HG02642 (cell line): ENCODE measurements around the gene PSMD13.

Source experiments
- ATAC-seq: cut with Tn5 transposase; IDR thresholded peaks from one replicate; pipeline ENCODE4 v1.9.1; 2021; ENCODE audit warnings: mild to moderate bottlenecking; ENCODE audit not compliant: unreplicated experiment, poor library complexity

The PSMD13 gene

GRCh38 chr11:269146-269890 lies 32.5 kb downstream of the PSMD13 start:
- peak; percentile 74 for ATAC-seq

GRCh38 chr11:270451-271318 lies 33.9 kb downstream of the PSMD13 start:
- ATAC-seq: no peak

- no peak for ATAC-seq
These were observed 34.5 kb downstream of the PSMD13 start for GRCh38 chr11:271319-271715.

- no peak for ATAC-seq
These were observed 35.6 kb downstream of the PSMD13 start for GRCh38 chr11:272195-272930.

GRCh38 chr11:272931-273198 lies 36.1 kb downstream of the PSMD13 start:
- ATAC-seq: no peak

GRCh38 chr11:276219-276618 lies 39.4 kb downstream of the PSMD13 start:
- no peak for ATAC-seq

- ATAC-seq: no peak
These were observed 41.5 kb downstream of the PSMD13 start, which contains the start of gene NLRP6 for GRCh38 chr11:278001-278951. NLRP6 (plus strand) TSS chr11:278407; CDS start chr11:278570, 163 bp downstream.

GRCh38 chr11:279040-279965 lies 42.5 kb downstream of the PSMD13 start:
- no peak for ATAC-seq

- ATAC-seq: no peak
These were observed 43.4 kb downstream of the PSMD13 start for GRCh38 chr11:279966-280705.

- no peak for ATAC-seq
These were observed 44.1 kb downstream of the PSMD13 start for GRCh38 chr11:280706-281485.

GRCh38 chr11:281486-282161 lies 44.8 kb downstream of the PSMD13 start:
- ATAC-seq: no peak

- no peak for ATAC-seq
These were observed 45.4 kb downstream of the PSMD13 start for GRCh38 chr11:282171-282570.

- ATAC-seq: no peak
These were observed 46.0 kb downstream of the PSMD13 start for GRCh38 chr11:282630-283360.

GRCh38 chr11:283405-284104 lies 46.8 kb downstream of the PSMD13 start:
- no peak for ATAC-seq

GRCh38 chr11:284105-285020 lies 47.6 kb downstream of the PSMD13 start:
- no peak for ATAC-seq
